Osteocyte (in vitro differentiated cells): ENCODE measurements around the gene CORO2B. TPM values are rescaled to one million over a fixed set of nuclear protein-coding genes. Genes with fewer than 3 reads are reported as not detected.

Experiments
- DNase-seq: peaks from one replicate; pipeline ENCODE4 v3.0.0; 2021; ENCODE audit warnings: mixed read lengths; ENCODE audit not compliant: unreplicated experiment; ENCODE audit errors: extremely low spot score
- H3K27ac Mint-ChIP-seq: one replicate; pipeline ENCODE4 v1.8.0; 2021; ENCODE audit warnings: mild to moderate bottlenecking, mixed read lengths; ENCODE audit not compliant: unreplicated experiment
- H3K27me3 Mint-ChIP-seq: one replicate; pipeline ENCODE4 v1.8.0; 2021; ENCODE audit warnings: mixed read lengths; ENCODE audit not compliant: unreplicated experiment
- H3K36me3 Mint-ChIP-seq: one replicate; pipeline ENCODE4 v1.8.0; 2021; ENCODE audit warnings: mixed read lengths; ENCODE audit not compliant: unreplicated experiment
- H3K4me1 Mint-ChIP-seq: one replicate; pipeline ENCODE4 v1.8.0; 2021; ENCODE audit warnings: mixed read lengths; ENCODE audit not compliant: unreplicated experiment
- H3K4me3 Mint-ChIP-seq: one replicate; pipeline ENCODE4 v1.8.0; 2021; ENCODE audit warnings: mild to moderate bottlenecking, moderate library complexity, mixed read lengths; ENCODE audit not compliant: unreplicated experiment
- H3K9me3 Mint-ChIP-seq: one replicate; pipeline ENCODE4 v1.8.0; 2021; ENCODE audit warnings: mixed read lengths; ENCODE audit not compliant: unreplicated experiment
- total RNA-seq: library from RNA; stranded (reverse); gene quantifications from 2 replicates; pipeline ENCODE4 v1.2.1, GENCODE V29; 2021
- TF ChIP-seq, protein P1 (sequence below): fragments of 200-600 bp; sonication (generic); IDR thresholded peaks from 2 replicates; pipeline ENCODE4 v1.5.0; 2021; ENCODE audit warnings: antibody characterized with exemption, mild to moderate bottlenecking, moderate library complexity

Gene CORO2B
- total RNA-seq, 1 donor from 2014 or later: 22.6 TPM

DNA sequence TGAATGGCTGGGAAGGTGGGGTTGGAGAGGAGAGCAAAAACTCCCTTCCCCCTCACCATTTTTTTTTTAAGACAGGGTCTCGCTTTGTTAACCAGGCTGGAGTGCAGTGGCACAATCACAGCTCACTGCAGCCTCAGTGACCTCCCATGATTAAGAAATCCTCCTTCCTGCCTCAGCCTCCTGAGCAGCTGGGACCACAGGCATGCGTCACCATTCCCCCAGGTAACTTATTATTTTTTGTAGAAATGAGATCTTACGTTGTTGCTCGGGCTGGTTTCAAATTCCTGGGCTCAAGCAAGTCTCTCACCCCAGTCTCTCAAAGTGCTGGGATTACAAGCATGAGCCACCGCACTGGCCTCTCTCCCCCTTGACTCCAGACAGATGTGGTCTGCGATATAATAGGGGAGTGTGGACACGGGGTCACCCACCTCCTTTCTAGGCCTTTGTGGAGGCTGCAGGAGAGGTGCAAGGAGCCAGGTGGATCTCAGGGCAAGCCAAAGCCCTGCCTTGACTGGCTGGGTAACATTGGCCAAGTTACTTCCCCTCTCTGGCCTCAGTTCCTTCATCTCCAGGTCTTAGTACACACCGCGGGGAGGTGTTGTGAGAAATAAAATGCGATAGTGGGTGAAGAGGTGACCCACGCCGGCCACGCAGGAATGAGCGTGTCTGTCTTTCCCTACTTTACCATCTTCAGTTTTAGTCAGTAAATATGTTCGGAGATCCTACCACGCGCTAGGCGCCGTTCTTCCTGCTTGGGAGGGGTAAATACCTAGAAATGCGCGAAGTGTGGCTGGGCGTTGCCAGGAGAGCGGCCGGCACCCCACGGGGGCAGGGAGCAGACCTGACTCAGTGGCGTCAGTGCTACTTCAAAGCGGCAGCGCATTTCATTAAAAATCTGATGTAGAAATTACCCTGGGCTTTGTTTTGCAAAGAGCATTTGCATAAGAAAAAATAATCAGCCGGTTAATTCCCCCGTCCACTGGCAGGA lies 20.2 kb upstream of the CORO2B start:
- H3K4me1 Mint-ChIP-seq: peaks cover 28% of the 10 kb centered on the region
- H3K4me3 Mint-ChIP-seq: peak overlapping the region; percentile 76
- no peaks in the 10 kb centered on the region for H3K9me3 Mint-ChIP-seq
- no peaks in the 10 kb centered on the region for H3K27me3 Mint-ChIP-seq
- DNase-seq: no peak
- H3K36me3 Mint-ChIP-seq: no peaks in the 10 kb centered on the region
- H3K27ac Mint-ChIP-seq: peak overlapping the region; percentile 58
- TF ChIP-seq, protein P1, sequence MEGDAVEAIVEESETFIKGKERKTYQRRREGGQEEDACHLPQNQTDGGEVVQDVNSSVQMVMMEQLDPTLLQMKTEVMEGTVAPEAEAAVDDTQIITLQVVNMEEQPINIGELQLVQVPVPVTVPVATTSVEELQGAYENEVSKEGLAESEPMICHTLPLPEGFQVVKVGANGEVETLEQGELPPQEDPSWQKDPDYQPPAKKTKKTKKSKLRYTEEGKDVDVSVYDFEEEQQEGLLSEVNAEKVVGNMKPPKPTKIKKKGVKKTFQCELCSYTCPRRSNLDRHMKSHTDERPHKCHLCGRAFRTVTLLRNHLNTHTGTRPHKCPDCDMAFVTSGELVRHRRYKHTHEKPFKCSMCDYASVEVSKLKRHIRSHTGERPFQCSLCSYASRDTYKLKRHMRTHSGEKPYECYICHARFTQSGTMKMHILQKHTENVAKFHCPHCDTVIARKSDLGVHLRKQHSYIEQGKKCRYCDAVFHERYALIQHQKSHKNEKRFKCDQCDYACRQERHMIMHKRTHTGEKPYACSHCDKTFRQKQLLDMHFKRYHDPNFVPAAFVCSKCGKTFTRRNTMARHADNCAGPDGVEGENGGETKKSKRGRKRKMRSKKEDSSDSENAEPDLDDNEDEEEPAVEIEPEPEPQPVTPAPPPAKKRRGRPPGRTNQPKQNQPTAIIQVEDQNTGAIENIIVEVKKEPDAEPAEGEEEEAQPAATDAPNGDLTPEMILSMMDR: no peak

DNA sequence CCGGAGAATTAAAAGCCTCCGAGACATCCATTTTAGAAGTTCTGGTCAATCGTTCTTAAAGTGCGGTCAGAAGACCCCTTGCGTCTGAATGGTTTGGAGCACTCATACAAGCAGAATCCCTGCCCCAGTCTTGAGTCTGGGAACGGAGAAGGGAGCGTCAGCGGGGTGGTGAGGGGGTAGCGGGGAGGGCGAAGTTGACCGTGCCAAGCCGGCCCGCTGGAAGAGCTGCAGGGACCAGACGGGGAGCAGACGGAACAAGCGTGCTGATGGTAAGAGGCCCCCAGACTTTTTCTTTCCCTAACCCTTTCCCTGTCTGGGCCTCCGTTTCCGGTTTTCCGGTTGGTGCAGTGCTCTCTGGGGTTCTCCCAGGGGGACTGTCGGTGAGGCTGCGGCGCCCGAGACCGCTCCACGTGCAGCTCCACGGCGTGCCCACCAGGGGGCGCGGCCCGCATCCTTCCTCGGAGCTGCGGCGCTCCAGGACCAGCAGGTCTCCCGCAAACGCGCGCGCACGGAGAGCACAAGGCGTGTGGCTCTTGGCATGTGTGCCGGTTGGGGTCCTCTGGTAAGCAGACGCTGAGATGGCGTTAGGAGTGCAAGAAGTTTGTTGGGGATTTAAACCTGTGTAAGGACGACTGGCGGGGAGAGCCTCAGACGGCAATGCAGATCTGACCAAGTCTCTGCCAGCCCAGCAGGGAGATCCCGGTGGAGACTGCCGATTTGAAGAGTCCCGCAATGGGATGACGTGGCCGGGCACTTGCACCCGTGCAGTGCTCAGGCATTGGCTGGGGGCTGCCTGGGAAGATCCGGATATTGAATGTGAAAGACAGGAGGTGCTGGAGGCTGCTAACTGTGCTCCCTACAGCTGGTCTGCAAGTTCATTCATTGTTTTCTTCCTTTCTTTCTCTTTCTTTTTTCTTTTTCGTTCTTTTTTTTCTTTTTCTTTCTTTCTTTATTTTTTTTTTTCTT lies 19.2 kb upstream of the CORO2B start:
- H3K27me3 Mint-ChIP-seq: no peaks in the 10 kb centered on the region
- peaks cover 24% of the 10 kb centered on the region for H3K4me1 Mint-ChIP-seq
- H3K9me3 Mint-ChIP-seq: no peaks in the 10 kb centered on the region
- peak; percentile 95 for DNase-seq
- H3K36me3 Mint-ChIP-seq: no peaks in the 10 kb centered on the region
- peak overlapping the region; percentile 76 for H3K4me3 Mint-ChIP-seq
- H3K27ac Mint-ChIP-seq: peak overlapping the region; percentile 58
- TF ChIP-seq, protein P1: peak; percentile 96

DNA sequence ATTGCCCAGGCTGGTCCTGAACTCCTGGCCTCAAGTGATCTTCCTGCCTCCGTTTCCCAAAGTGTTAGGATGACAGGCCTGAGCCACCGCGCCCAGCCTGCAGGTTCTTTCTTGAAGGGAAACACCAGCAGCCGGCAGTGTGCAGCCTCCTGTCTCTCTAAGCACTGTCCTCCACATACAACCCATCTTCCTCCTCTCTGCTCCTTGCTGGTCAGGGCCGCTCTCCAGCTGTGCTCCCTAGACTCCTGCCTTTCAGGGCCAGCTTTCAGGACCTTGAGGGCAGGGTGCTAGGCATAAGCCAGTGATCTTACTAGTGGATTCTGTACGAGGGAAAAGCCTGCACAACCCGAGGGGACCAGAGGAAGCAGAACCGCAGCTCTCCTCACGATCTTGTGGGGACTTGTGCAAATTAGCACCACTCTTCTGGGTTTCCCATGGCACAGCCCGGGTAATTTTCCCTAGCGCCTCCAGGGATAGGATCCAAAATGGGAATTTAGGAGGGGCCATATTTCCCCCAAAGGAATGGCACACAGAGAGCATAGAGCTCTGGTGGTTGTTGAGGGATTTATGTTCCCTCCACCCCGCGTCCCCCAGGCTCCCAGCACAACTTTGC lies 18.2 kb upstream of the CORO2B start:
- Mint-ChIP-seq H3K27ac (no peak overlapping the region), H3K36me3 (no peaks in the 10 kb centered on the region), H3K4me1 (peaks cover 26% of the 10 kb centered on the region), H3K4me3 (peak overlapping the region; percentile 76), H3K27me3 (no peaks in the 10 kb centered on the region), H3K9me3 (no peaks in the 10 kb centered on the region)
- TF ChIP-seq, protein P1: no peak
- no peak for DNase-seq

DNA sequence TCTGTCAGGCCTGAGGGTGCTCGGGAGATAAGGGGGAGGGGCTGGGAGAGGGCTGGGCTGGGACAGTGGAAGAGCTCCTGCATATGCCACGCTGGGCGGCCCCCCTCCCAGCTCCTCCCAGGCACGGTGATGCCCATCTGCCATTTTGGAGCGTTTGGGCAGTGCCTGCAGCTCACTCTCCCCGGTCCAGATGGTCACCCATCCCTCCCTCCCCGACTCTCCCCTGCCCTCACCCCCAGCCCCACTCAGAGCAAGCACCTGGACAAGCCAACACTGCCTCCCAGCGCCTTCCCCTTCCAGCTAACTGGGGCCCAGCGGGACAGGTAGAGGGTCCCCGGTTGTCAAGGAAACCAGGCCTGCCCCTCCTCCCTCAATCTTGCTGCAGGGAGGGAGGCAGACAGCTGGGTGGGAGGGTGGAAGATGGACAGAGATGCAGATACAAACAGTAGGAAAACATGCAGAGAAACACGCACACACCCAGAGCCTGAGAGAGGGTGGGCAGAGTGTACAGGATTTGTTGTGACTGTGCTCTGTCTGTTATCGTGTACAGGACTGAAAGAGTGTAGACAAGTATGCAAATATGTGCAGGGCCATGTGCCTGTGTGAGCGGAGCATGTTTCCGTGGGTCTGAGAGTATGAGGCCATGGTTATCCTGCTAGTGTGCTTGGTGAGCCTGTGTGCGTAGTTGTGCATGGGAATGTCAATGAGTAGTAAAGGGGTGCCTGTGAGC lies 17.5 kb upstream of the CORO2B start:
- Mint-ChIP-seq H3K9me3 (no peaks in the 10 kb centered on the region), H3K4me3 (no peak overlapping the region), H3K4me1 (peaks cover 32% of the 10 kb centered on the region), H3K27me3 (no peaks in the 10 kb centered on the region), H3K36me3 (no peaks in the 10 kb centered on the region), H3K27ac (no peak overlapping the region)
- no peak for DNase-seq
- TF ChIP-seq, protein P1: no peak
